Spinal cord (tissue), 10 donors: ENCODE results near the gene ADAMTS10. TPM values are rescaled to one million over a fixed set of nuclear protein-coding genes. Genes with fewer than 3 reads are reported as not detected.
"Not testable (repeated sequence)": the region's sequence is repeated elsewhere in the genome, so short reads cannot be mapped to it uniquely, and the experiment has no call there.

Source experiments
- DNase-seq, 6 donors: peaks; one replicate each; pipeline versions ENCODE4 v3.0.0 to v3.0.0-alpha.2; 2013 to 2015; ENCODE audit warnings: low spot score in 6 of 6, low read depth in 4 of 6
- H3K27ac ChIP-seq: one replicate; pipeline ENCODE4 v1.5.1; 2013; ENCODE audit warnings: low read depth, low read length, control low read depth
- H3K27me3 ChIP-seq: one replicate; pipeline ENCODE4 v1.6.1; 2013; ENCODE audit warnings: low read length; ENCODE audit not compliant: control insufficient read depth, insufficient read depth
- H3K36me3 ChIP-seq: one replicate; pipeline ENCODE4 v1.6.1; 2013; ENCODE audit warnings: low read length; ENCODE audit not compliant: control insufficient read depth, insufficient read depth
- H3K4me1 ChIP-seq: one replicate; pipeline ENCODE4 v1.6.1; 2013; ENCODE audit warnings: low read length; ENCODE audit not compliant: control insufficient read depth, insufficient read depth
- H3K4me3 ChIP-seq: one replicate; pipeline ENCODE4 v1.5.1; 2013; ENCODE audit warnings: low read depth, low read length, control low read depth
- H3K9me3 ChIP-seq: one replicate; pipeline ENCODE4 v1.6.1; 2013; ENCODE audit warnings: low read length; ENCODE audit not compliant: control insufficient read depth, insufficient read depth
- WGBS: methylation state at CpG from one replicate; pipeline ENCODE4 v1.1.5; 2013; ENCODE audit warnings: missing lambda C conversion rate; ENCODE audit not compliant: insufficient coverage; 5-methylcytosine and 5-hydroxymethylcytosine counted together
- polyA plus RNA-seq, 2 donors: library from polyadenylated mRNA; unstranded; fragments of 120-200 nt; gene quantifications; one replicate each; pipeline ENCODE4 v1.2.1, GENCODE V29; 2013; ENCODE audit not compliant: insufficient read length in 2 of 2
- total RNA-seq, 2 donors: library from RNA; depleted of rRNA in 1 of 2; stranded (reverse); fragments of 120-200 nt in 1 of 2; fragments of >200 nt in 1 of 2; gene quantifications; one replicate each; pipeline versions ENCODE4 v1.2.3 to v1.2.4, GENCODE V29; 2013 to 2014
- donor health status: healthy.

ADAMTS10 gene
- total and polyA plus RNA-seq, 4 donors, result 32.2 to 115 (median 83.5) TPM

DNA sequence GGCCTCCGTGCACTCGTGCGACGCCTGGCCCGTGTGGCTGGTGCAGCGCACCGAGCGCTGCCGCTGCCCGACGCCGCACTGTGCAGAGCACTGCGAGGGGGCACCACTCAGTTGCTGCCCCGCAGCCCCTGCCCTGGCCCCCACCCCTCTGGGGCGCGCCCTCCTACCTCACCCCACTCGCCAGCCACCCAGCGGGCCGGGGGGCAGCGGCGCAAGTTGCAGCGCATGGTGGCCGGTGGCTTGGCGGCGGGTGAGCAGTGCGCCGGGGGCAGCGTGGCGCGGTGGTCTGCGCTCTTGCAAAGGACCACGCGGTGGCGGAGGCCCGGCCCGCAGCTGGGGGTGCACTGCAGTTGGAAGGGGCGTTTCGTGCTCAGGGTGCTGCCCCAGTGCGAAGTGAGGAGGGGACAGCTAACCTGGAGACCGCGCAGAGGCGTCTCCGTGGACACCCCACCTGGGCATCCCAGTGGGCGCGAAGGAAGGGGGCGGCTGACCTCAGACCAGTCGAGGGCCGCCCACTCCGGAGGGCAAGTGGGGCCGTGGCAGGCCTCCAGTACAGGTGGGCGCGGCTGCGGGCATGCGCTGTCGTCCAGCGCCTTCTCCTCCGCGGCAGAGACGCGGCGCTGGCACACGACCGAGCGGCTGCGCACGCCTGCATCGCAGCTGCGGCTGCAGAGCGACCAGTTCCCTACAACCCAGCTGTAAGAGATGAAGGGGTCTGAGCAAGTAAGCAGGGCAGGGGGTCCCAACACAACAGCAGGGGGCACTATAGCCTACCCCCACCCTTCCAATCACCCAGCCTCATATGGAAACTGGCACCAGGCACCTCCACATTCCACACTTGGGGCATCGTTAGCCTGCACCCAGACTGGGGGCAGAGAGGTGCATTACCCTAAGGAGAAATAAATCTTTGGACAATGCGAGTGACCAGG is 25.3 kb downstream of the ADAMTS10 start:
- peak in 1 of 6 donors; percentile 10 for DNase-seq
- Histone ChIP-seq H3K4me1 (peaks cover 4% of the 10 kb centered on the region), H3K27me3 (no peaks in the 10 kb centered on the region), H3K36me3 (peaks cover 45% of the 10 kb centered on the region), H3K27ac (no peak overlapping the region), H3K4me3 (no peak overlapping the region), H3K9me3 (no peaks in the 10 kb centered on the region)
- WGBS, result 64% methylated on average over 69 of the region's 71 CpGs

DNA sequence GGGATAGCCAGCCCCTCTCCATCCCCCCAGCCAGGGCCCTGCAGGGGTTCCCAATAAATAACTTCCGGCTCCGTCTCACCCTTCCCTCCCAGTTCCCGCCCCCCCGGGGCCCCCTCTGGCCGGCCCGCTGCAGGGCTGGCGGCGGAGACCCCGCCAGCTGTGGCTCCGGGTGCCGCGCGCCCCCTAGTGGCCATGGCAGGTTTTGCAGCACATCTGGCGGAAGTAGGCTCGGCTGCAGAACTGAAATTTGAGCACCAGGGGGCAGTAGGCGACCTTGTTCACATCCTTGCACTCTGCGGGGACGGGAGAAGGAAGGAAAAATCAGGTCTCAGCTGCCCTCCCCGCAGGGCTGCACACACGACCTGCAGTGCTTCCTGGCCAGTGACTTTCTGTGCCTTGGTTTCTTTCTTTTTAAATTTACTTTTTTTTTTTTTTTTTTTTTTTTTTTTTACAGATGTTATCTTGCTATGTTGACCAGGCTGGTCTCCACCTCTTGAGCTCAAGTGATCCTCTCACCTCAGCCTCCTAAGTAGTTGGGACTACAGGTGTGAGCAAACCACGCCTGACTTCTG is 29.7 kb downstream of the ADAMTS10 start:
- Histone ChIP-seq H3K27ac (no peak overlapping the region), H3K4me1 (peaks cover 9% of the 10 kb centered on the region), H3K27me3 (peaks cover 2% of the 10 kb centered on the region), H3K36me3 (peaks cover 23% of the 10 kb centered on the region), H3K4me3 (no peak overlapping the region), H3K9me3 (no peaks in the 10 kb centered on the region)
- peak in 5 of 6 donors; percentile 26 to 89 (median 47) for DNase-seq
- WGBS, result 2% methylated on average over 18 of the region's 21 CpGs

DNA sequence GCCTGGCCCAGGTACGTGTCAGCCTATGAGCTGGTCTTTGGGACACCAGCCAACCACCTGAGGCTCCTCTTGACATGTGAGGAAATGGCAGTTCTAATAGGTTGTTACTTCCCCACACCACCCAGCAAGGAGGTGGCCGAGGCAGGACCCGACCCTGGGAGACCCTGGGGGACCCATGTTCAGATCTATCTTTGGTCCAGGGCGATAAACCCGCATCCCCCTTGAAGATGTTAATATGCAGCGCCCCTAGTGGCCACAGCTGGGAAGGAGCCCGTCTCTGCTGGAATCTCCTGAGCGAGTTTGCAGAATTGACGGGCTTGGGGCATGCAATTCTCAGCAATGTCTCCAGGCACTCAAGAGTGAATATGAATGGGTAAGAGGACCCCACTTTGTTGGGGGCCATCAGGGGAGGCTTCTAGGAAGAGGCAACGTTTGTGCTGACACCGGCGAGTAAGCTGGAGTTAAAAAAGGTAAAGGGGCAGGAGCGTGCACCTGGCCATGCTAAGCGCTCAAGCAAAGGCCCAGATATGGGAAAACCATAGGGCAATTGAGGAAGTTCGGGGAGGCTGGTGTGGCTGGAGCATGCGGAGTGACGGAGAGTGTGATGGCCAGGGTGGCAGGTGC is 31.8 kb downstream of the ADAMTS10 start:
- no peaks in the 10 kb centered on the region for H3K9me3 ChIP-seq
- H3K36me3 ChIP-seq, result peaks cover 6% of the 10 kb centered on the region
- no peak overlapping the region for H3K4me3 ChIP-seq
- H3K27ac ChIP-seq, result no peak overlapping the region
- peaks cover 9% of the 10 kb centered on the region for H3K4me1 ChIP-seq
- H3K27me3 ChIP-seq, result peaks cover 2% of the 10 kb centered on the region
- DNase-seq, result peak; percentile 21 to 84 (median 50)
- WGBS, result 26% methylated on average over 17 of the region's 17 CpGs

DNA sequence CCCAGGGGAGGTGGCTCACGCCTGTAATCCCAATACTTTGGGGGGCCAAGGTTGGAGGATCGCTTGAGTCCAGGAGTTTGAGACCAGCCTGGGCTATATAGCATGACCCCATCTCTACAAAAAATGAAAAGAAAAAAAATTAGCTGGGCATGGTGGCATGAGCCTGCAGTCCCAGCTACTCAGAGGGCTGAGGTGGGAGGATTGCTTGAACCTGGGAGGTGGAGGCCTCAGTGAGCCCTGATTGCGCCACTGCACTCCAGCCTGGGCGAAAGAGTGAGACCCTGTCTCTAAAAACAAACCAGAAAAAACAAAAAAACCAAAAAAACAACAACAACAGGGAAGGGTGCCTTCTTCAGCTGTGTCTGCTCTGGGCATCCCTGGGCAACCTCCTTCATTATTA is 32.8 kb downstream of the ADAMTS10 start:
- WGBS, result no CpG with 5 or more reads among the region's 4 CpGs
- no peak overlapping the region for H3K4me3 ChIP-seq
- peaks cover 9% of the 10 kb centered on the region for H3K4me1 ChIP-seq
- H3K27ac ChIP-seq, result no peak overlapping the region
- peaks cover 2% of the 10 kb centered on the region for H3K27me3 ChIP-seq
- H3K36me3 ChIP-seq, result peaks cover 6% of the 10 kb centered on the region
- DNase-seq, result no peak
- H3K9me3 ChIP-seq, result no peaks in the 10 kb centered on the region

DNA sequence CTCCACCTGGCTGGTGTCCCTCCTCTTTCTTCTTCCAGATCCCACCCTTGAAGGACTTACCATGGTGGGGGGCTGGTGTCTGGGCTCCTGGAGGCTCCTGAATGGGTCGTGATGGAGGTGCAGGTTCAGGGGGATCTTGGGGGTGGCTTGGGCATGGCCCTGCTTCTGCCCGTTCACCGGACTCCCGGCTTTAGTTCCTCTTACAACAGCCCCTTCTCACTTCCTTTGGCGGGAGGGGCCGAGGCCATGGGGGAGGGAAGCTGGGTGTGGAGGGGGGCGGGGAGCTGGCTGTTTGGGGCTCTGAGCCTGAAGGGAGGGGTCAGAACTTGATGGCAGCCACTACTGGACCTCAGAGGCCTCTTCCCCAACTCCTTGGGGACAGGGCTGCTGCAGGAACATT is 33.3 kb downstream of the ADAMTS10 start, which contains the start of gene MYO1F:
Gene MYO1F, minus strand, starts transcription at position 196 of the 400 bp plus-strand sequence. Its CDS starts 133 bp downstream, at position 63.
- Histone ChIP-seq H3K4me3 (peak within 1 kb of the TSS; percentile 4), H3K27me3 (peaks cover 2% of the 10 kb centered on the region), H3K36me3 (peaks cover 6% of the 10 kb centered on the region), H3K4me1 (peaks cover 9% of the 10 kb centered on the region), H3K9me3 (no peaks in the 10 kb centered on the region), H3K27ac (no peak within 1 kb of the TSS)
- DNase-seq, result no peak
- no CpG with 5 or more reads among the region's 7 CpGs for WGBS

DNA sequence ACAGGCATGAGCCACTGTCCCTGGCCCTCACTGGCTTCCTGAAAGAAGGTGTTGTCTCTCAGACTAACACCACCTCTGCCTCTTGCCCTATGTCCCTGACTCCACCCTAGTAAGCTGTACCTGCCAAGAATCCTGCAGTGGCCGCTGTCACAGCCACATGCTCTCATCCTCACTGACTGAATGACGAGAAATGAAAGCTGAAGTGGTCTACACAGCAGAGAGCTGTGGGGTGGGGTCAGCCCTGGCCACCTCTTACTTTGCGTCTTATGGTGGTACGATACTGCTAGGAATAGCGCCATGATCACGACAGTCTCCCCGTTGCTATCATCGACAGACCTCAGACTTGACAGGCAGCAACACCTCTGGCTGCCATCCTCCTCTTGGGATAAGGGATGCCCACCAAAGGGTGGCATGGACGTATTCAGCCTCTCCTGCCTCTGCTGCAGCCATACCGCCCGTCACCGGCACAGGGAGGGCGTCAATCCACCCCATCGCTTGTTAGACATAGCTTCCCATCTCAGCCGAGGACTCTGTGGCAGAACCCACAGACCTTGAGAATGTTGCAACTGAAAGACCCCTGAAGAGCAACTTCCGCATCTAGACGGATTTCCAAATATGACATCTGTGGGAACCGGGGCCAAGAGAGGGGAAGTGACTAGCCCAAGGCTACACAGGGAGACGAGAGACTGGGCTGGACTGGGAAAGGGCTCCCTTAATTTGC is 34.1 kb downstream of the ADAMTS10 start:
- 86% methylated on average over 18 of the region's 19 CpGs for WGBS
- H3K4me1 ChIP-seq, result peaks cover 9% of the 10 kb centered on the region
- no peak overlapping the region for H3K27ac ChIP-seq
- peaks cover 2% of the 10 kb centered on the region for H3K27me3 ChIP-seq
- H3K36me3 ChIP-seq, result peaks cover 6% of the 10 kb centered on the region
- no peak for DNase-seq
- H3K4me3 ChIP-seq, result peak overlapping the region; percentile 4
- H3K9me3 ChIP-seq, result no peaks in the 10 kb centered on the region

DNA sequence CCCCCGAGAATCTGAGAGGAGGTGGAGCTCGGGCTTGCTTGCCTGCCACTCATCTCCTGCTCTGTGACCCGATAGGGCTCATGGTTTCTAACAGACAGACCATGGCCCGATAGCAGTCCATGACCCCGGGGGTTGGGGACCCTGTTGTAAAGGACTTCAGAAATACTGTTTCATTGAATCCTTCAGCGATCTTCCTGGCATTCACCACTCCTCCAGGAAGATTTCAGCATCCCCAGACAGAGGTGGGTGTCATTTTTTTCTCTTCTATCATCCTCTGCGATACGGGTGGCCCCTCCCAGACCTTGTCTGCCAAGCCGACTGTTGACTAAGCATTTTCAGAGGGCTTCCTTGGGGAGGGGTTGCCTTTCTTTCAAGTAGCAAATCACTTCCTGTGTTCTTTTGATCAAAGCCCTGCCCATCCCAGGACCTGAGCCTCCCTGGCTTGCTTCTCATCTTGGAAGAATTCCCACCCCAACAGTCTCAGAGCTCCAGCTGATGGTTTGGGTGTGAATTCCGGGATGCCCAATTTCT is 35.0 kb downstream of the ADAMTS10 start:
- no peak overlapping the region for H3K4me3 ChIP-seq
- H3K9me3 ChIP-seq, result no peaks in the 10 kb centered on the region
- H3K27ac ChIP-seq, result no peak overlapping the region
- 66% methylated on average over 4 of the region's 10 CpGs for WGBS
- H3K4me1 ChIP-seq, result peaks cover 15% of the 10 kb centered on the region
- peaks cover 5% of the 10 kb centered on the region for H3K36me3 ChIP-seq
- peaks cover 2% of the 10 kb centered on the region for H3K27me3 ChIP-seq
- no peak for DNase-seq

DNA sequence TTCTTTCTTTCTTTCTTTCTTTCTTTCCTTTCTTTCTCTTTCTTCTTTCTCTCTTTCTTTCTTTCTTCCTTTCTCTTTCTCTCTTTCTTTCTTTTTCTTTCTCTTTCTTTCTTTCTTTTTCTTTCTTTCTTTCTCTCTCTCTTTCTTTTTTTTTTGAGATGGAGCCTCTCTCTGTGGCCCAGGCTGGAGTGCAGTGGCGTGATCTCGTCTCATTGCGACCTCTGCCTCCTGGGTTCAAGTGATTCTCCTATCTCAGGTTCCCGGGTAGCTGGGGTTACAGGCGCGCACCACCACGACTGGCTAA is 35.9 kb downstream of the ADAMTS10 start:
- not testable (repeated sequence) for H3K27me3 ChIP-seq, DNase-seq, H3K27ac ChIP-seq, H3K4me3 ChIP-seq, H3K9me3 ChIP-seq, H3K36me3 ChIP-seq
- peaks cover 11% of the 10 kb centered on the region for H3K4me1 ChIP-seq
- 97% methylated on average over 6 of the region's 7 CpGs for WGBS

DNA sequence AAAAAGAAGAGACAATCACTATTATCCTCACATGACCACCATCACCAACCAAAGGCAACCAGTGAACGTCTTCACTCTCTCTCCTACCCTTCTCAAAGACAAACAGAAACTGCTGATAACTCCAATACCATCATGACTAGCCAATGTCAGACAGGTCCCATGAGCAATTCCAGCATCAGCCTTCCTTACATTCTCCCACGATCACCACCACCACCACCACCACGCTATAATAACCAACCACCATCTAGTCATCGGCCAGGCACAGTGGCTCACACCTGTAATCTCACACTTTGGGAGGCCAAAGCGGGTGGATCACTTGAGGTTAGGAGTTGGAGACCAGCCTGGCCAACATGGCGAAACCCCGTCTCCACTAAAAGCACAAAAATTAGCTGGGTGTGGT is 37.2 kb downstream of the ADAMTS10 start:
- 90% methylated on average over 3 of the region's 7 CpGs for WGBS
- H3K4me1 ChIP-seq, result peaks cover 11% of the 10 kb centered on the region
- no peaks in the 10 kb centered on the region for H3K36me3 ChIP-seq
- H3K9me3 ChIP-seq, result no peaks in the 10 kb centered on the region
- peaks cover 2% of the 10 kb centered on the region for H3K27me3 ChIP-seq
- H3K27ac ChIP-seq, result no peak overlapping the region
- no peak for DNase-seq
- no peak overlapping the region for H3K4me3 ChIP-seq
